Fibroblast of lung (primary cell): ENCODE data around the gene ACTN1.

Source experiments
- EZH2 ChIP-seq: IDR thresholded peaks from 2 replicates; pipeline ENCODE4 v1.5.1; 2012; ENCODE audit warnings: low read length, control low read depth, mild to moderate bottlenecking; ENCODE audit errors: missing control alignments
- TF ChIP-seq, protein P1 (sequence below), 2 donors: IDR thresholded peaks in 1 of 2; conservative IDR thresholded peaks in 1 of 2; 1 replicate in 1 of 2; 2 replicates in 1 of 2; pipeline ENCODE4 v1.5.1; 2011 to 2012; ENCODE audit warnings: low read length in 2 of 2, control low read depth in 1 of 2, inconsistent platforms in 1 of 2, low read depth in 1 of 2, mild to moderate bottlenecking in 1 of 2

DNA sequence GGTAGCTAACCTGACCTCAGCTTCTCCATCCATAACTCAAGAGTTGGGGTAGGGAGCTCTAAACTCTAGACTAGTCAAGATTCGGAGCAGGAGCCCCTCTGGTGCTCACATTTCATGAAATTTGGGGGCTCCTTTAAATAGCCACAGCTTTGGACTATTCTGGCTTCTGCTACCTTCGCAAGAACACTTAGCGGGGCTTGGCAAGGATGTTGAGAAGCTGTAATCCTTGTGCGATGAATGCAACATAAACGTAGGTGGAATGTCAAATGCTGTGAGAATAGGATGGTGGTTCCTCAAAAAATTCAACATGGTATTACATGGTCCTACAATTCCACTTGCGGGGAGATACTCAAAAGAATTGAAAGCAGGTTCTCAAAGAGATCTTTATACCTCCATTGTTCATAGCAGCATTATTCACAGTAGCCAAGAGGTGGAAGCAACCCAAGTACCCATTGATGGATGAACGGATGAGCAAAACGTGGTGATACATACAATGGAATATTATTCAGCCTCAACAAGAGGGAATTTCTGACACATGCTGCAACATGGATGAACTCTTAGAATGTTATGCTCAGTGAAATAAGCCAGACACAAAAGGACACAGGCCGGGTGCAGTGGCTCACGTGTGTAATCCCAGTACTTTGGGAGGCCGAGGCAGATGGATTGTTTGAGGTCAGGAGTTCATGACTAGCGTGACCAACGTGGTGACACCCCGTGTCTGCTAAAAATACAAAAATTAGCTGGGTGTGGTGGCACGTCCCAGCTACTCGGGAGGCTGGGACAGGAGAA lies 73.8 kb downstream of the ACTN1 start:
- no peak for TF ChIP-seq EZH2
- TF ChIP-seq, protein P1, sequence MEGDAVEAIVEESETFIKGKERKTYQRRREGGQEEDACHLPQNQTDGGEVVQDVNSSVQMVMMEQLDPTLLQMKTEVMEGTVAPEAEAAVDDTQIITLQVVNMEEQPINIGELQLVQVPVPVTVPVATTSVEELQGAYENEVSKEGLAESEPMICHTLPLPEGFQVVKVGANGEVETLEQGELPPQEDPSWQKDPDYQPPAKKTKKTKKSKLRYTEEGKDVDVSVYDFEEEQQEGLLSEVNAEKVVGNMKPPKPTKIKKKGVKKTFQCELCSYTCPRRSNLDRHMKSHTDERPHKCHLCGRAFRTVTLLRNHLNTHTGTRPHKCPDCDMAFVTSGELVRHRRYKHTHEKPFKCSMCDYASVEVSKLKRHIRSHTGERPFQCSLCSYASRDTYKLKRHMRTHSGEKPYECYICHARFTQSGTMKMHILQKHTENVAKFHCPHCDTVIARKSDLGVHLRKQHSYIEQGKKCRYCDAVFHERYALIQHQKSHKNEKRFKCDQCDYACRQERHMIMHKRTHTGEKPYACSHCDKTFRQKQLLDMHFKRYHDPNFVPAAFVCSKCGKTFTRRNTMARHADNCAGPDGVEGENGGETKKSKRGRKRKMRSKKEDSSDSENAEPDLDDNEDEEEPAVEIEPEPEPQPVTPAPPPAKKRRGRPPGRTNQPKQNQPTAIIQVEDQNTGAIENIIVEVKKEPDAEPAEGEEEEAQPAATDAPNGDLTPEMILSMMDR (conservative IDR thresholded peaks at IDR 0.05 in 1 of 2, IDR thresholded peaks at IDR 0.05 in 1 of 2; ENCODE audit: low read depth in 1 of 2, low read length in 2 of 2), result no peak
